ENCODE measurements around the gene C15orf39.
"Not testable (repeated sequence)": the region's sequence is repeated elsewhere in the genome, so short reads cannot be mapped to it uniquely, and the experiment has no call there.

C15orf39 gene

GRCh38 chr15:75208501-75209288 is 7.0 kb downstream of the C15orf39 start:
- Mint-ChIP-seq H3K4me1 (ENCODE audit: low read depth) (peaks cover 45% of the 10 kb centered on the region), H3K9me3 (no peaks in the 10 kb centered on the region), H3K27me3 (no peaks in the 10 kb centered on the region), H3K27ac (peak overlapping the region; percentile 2), H3K36me3 (ENCODE audit: low read depth) (peaks cover 87% of the 10 kb centered on the region), H3K4me3 (no peak overlapping the region)
- no peak for DNase-seq

GRCh38 chr15:75209289-75209676 is 7.6 kb downstream of the C15orf39 start:
- H3K9me3 Mint-ChIP-seq = no peaks in the 10 kb centered on the region
- peaks cover 92% of the 10 kb centered on the region for H3K36me3 Mint-ChIP-seq (ENCODE audit: low read depth)
- peaks cover 39% of the 10 kb centered on the region for H3K4me1 Mint-ChIP-seq (ENCODE audit: low read depth)
- peak overlapping the region; percentile 20 for H3K27ac Mint-ChIP-seq
- H3K4me3 Mint-ChIP-seq = no peak overlapping the region
- DNase-seq = no peak
- no peaks in the 10 kb centered on the region for H3K27me3 Mint-ChIP-seq

DNA sequence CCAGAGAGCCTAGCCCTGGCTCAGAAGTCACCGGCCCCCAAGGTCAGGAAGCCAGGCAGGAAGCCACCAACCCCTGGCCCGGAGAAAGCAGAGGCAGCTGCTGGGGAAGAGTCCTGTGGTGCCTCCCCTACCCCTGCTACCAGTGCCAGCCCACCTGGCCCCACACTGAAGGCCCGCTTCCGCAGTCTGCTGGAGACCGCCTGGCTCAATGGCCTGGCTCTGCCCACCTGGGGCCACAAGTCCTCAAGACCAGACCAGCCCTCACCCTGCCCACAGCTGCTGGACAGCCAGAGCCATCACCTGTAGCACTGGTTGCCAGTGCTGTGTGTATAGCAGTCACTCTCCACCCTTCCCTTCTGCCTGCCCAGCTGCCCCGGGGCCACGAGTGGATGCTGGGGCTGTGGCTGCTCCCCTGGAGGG is 9.1 kb downstream of the C15orf39 start:
- Mint-ChIP-seq H3K4me3 (no peak overlapping the region), H3K4me1 (ENCODE audit: low read depth) (peaks cover 30% of the 10 kb centered on the region), H3K9me3 (no peaks in the 10 kb centered on the region), H3K27me3 (no peaks in the 10 kb centered on the region), H3K27ac (peak overlapping the region; percentile 40), H3K36me3 (ENCODE audit: low read depth) (peaks cover 82% of the 10 kb centered on the region)
- no peak for DNase-seq

DNA sequence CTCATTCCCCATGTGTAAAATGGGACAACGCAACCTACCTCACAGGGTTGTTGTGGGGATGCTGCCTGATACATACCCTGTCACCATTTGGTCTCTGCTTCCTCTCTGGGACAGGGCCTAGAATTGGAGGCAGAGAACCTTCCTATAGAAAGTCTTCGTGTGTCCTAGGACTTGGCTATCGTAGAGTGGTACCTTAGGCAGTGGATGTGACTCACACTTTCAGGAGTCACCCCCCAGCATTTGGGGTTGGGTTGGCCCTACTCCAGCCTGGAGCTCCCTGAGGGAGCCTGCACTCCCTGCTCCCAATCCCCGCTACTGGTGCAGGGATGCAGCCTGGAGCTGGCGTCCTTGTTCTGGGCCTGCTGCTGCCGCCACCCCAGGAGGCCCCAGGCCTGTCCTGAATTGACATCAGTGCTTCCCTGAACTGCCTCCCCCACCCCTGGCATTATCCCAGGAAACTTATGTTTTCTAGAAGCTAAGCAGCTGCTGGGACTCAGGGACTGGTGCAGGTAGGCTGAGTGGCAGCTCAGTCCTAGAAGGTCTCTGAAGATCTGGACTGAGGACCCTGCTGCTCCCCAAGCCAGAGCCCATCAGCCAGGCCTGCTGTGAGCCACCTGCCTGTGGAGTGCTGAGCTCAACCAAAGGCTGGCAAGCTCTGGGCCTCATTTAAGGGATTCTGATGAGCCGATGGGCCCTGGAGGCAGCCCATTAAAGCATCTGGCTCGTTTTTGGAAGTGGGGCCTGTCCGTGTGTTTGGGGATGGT is 9.9 kb downstream of the C15orf39 start:
- H3K9me3 Mint-ChIP-seq = no peaks in the 10 kb centered on the region
- no peak for DNase-seq
- peaks cover 74% of the 10 kb centered on the region for H3K36me3 Mint-ChIP-seq (ENCODE audit: low read depth)
- H3K27me3 Mint-ChIP-seq = no peaks in the 10 kb centered on the region
- H3K4me1 Mint-ChIP-seq (ENCODE audit: low read depth) = peaks cover 27% of the 10 kb centered on the region
- H3K4me3 Mint-ChIP-seq = no peak overlapping the region
- H3K27ac Mint-ChIP-seq = peak overlapping the region; percentile 44

GRCh38 chr15:75212200-75212858 is 10.6 kb downstream of the C15orf39 start:
- peaks cover 27% of the 10 kb centered on the region for H3K4me1 Mint-ChIP-seq (ENCODE audit: low read depth)
- no peak overlapping the region for H3K4me3 Mint-ChIP-seq

GRCh38 chr15:75213212-75213767 is 11.6 kb downstream of the C15orf39 start:
- Mint-ChIP-seq H3K27ac (no peak overlapping the region), H3K4me1 (ENCODE audit: low read depth) (peaks cover 24% of the 10 kb centered on the region), H3K9me3 (no peaks in the 10 kb centered on the region), H3K36me3 (ENCODE audit: low read depth) (peaks cover 59% of the 10 kb centered on the region), H3K27me3 (no peaks in the 10 kb centered on the region), H3K4me3 (no peak overlapping the region)
- DNase-seq = no peak

More at GRCh38 chr15:75212200-75212858, 10.6 kb downstream of the C15orf39 start:
- Mint-ChIP-seq H3K9me3 (no peaks in the 10 kb centered on the region), H3K27me3 (no peaks in the 10 kb centered on the region), H3K27ac (peak overlapping the region; percentile 44), H3K36me3 (ENCODE audit: low read depth) (peaks cover 69% of the 10 kb centered on the region)
- DNase-seq = no peak

DNA sequence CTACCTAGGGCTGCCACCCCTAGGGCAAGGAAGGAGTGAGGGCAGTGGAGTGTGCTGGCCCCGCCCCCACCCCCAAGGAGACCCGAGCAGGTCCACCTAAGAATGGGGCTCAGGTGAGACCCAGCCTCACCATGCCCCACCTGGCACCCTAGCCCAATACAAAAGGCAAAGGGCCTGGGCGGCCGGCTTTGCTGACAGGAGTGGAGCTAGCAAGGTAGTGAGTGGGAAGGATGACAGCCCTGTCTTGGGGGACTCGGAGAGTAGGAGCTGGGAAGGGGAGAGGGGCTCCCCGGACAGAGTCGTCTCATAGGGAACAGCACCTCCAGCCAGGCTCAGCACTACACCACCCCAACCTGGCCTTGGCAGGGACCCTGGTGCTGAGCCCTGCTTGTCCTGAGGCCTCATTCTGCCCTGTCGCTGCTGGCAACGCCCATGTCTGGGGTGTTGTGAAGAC is 12.1 kb downstream of the C15orf39 start:
- Mint-ChIP-seq H3K27ac (no peak overlapping the region), H3K9me3 (no peaks in the 10 kb centered on the region), H3K4me1 (ENCODE audit: low read depth) (peaks cover 20% of the 10 kb centered on the region), H3K4me3 (no peak overlapping the region), H3K27me3 (no peaks in the 10 kb centered on the region), H3K36me3 (ENCODE audit: low read depth) (peaks cover 54% of the 10 kb centered on the region)
- no peak for DNase-seq

GRCh38 chr15:75214293-75215096 is 12.8 kb downstream of the C15orf39 start:
- no peak for DNase-seq
- H3K27ac Mint-ChIP-seq = peak overlapping the region; percentile 38
- H3K4me3 Mint-ChIP-seq = no peak overlapping the region
- H3K4me1 Mint-ChIP-seq (ENCODE audit: low read depth) = peaks cover 13% of the 10 kb centered on the region
- no peaks in the 10 kb centered on the region for H3K27me3 Mint-ChIP-seq
- peaks cover 47% of the 10 kb centered on the region for H3K36me3 Mint-ChIP-seq (ENCODE audit: low read depth)
- H3K9me3 Mint-ChIP-seq = no peaks in the 10 kb centered on the region

- H3K36me3 Mint-ChIP-seq (ENCODE audit: low read depth) = peaks cover 39% of the 10 kb centered on the region
- no peak for DNase-seq
- no peaks in the 10 kb centered on the region for H3K27me3 Mint-ChIP-seq
- H3K4me3 Mint-ChIP-seq = no peak overlapping the region
- no peaks in the 10 kb centered on the region for H3K9me3 Mint-ChIP-seq
- peaks cover 5% of the 10 kb centered on the region for H3K4me1 Mint-ChIP-seq (ENCODE audit: low read depth)
- H3K27ac Mint-ChIP-seq = peak overlapping the region; percentile 38
Measured at GRCh38 chr15:75215107-75216004, 13.7 kb downstream of the C15orf39 start.

GRCh38 chr15:75217012-75217411 is 15.3 kb downstream of the C15orf39 start:
- H3K27me3 Mint-ChIP-seq = no peaks in the 10 kb centered on the region
- no peak overlapping the region for H3K27ac Mint-ChIP-seq
- DNase-seq = no peak
- H3K9me3 Mint-ChIP-seq = no peaks in the 10 kb centered on the region
- peaks cover 22% of the 10 kb centered on the region for H3K36me3 Mint-ChIP-seq (ENCODE audit: low read depth)
- no peak overlapping the region for H3K4me3 Mint-ChIP-seq
- no peaks in the 10 kb centered on the region for H3K4me1 Mint-ChIP-seq (ENCODE audit: low read depth)

DNA sequence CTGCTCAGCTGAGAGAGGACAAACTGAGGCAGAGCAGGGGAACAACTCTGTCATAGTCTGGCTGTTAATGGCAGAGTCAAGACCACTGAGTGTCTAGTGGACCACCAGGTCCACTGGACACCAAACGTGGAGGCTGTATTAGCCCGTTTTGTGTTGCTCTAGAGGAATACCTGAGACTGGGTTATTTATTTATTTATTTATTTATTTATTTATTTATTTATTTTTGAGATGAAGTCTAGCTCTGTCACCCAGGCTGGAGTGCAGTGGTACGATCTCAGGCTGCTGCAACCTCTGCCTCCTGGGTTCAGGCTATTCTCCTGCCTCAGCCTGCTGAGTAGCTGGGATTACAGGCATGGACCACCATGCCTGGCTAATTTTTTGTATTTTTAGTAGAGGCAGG is 15.9 kb downstream of the C15orf39 start:
- not testable (repeated sequence) for H3K4me1 Mint-ChIP-seq (ENCODE audit: low read depth); H3K27me3 Mint-ChIP-seq; DNase-seq; H3K4me3 Mint-ChIP-seq; H3K9me3 Mint-ChIP-seq; H3K27ac Mint-ChIP-seq
- H3K36me3 Mint-ChIP-seq (ENCODE audit: low read depth) = peaks cover 17% of the 10 kb centered on the region

DNA sequence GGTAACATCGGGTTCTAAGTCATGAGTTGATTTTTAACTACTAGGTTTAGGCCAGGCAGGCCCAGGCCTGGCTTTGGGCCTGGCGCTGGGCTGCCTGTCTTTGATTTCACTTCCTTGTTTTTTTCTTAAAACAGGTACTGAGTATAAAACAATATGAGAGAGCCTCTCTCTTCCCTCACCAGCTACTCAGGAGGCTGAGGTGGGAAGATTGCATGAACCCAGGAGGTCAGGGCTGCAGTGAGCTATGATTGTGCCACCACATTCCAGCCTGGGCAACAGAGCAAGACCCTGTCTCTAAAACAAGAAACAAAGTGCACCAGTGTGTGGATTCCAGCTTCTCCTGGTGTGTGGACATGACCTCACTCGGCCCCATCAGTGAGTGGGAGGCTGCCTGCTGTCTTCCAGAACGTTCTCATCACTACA is 17.8 kb downstream of the C15orf39 start:
- not testable (repeated sequence) for H3K9me3 Mint-ChIP-seq; H3K4me3 Mint-ChIP-seq; H3K27me3 Mint-ChIP-seq; H3K4me1 Mint-ChIP-seq (ENCODE audit: low read depth); DNase-seq; H3K36me3 Mint-ChIP-seq (ENCODE audit: low read depth)
- H3K27ac Mint-ChIP-seq = peak overlapping the region; percentile 31

GRCh38 chr15:75223688-75224087 is 22.0 kb downstream of the C15orf39 start:
- no peak for DNase-seq
- Mint-ChIP-seq H3K27me3 (no peaks in the 10 kb centered on the region), H3K36me3 (ENCODE audit: low read depth) (no peaks in the 10 kb centered on the region), H3K4me3 (no peak overlapping the region), H3K9me3 (no peaks in the 10 kb centered on the region), H3K4me1 (ENCODE audit: low read depth) (no peaks in the 10 kb centered on the region), H3K27ac (no peak overlapping the region)

All from activated T-cell treated with anti-CD3 and anti-CD28 coated beads, Interleukin-2, amount 50 U/mL, for 24 hours (primary cell).